Measurements from ENCODE around the gene MGMT. TPM values are rescaled to one million over a fixed set of nuclear protein-coding genes. Genes with fewer than 3 reads are reported as not detected.

The MGMT gene
- total RNA-seq, 1 donor from 2014 or later: 19.6 TPM

- no peaks in the 10 kb centered on the region for H3K36me3 Mint-ChIP-seq (ENCODE audit: low read depth)
- DNase-seq (ENCODE audit: low spot score): no peak
Measured at GRCh38 chr10:129622736-129623135, 155.7 kb downstream of the MGMT start.

GRCh38 chr10:129624526-129624925 lies 157.5 kb downstream of the MGMT start:
- intact Hi-C loops (cut with micrococcal nuclease): no loop called here
- Mint-ChIP-seq H3K4me1 (ENCODE audit: low read depth) (no peaks in the 10 kb centered on the region), H3K4me3 (no peak overlapping the region), H3K27ac (no peak overlapping the region), H3K36me3 (ENCODE audit: low read depth) (no peaks in the 10 kb centered on the region), H3K27me3 (ENCODE audit: insufficient read depth) (no peaks in the 10 kb centered on the region), H3K9me3 (peaks cover 15% of the 10 kb centered on the region)
- no peak for DNase-seq (ENCODE audit: low spot score)

More at GRCh38 chr10:129622736-129623135, 155.7 kb downstream of the MGMT start:
- intact Hi-C loops (cut with micrococcal nuclease): no loop called here
- no peaks in the 10 kb centered on the region for H3K4me1 Mint-ChIP-seq (ENCODE audit: low read depth)
- no peak overlapping the region for H3K27ac Mint-ChIP-seq
- H3K27me3 Mint-ChIP-seq (ENCODE audit: insufficient read depth): no peaks in the 10 kb centered on the region
- no peak overlapping the region for H3K4me3 Mint-ChIP-seq
- peaks cover 15% of the 10 kb centered on the region for H3K9me3 Mint-ChIP-seq

GRCh38 chr10:129626309-129626708 lies 159.3 kb downstream of the MGMT start:
- Mint-ChIP-seq H3K27ac (no peak overlapping the region), H3K27me3 (ENCODE audit: insufficient read depth) (no peaks in the 10 kb centered on the region), H3K9me3 (peaks cover 17% of the 10 kb centered on the region)

GRCh38 chr10:129626796-129627435 lies 159.9 kb downstream of the MGMT start:
- Mint-ChIP-seq H3K4me3 (no peak overlapping the region), H3K4me1 (ENCODE audit: low read depth) (no peaks in the 10 kb centered on the region), H3K36me3 (ENCODE audit: low read depth) (no peaks in the 10 kb centered on the region), H3K27me3 (ENCODE audit: insufficient read depth) (no peaks in the 10 kb centered on the region), H3K27ac (no peak overlapping the region), H3K9me3 (peaks cover 15% of the 10 kb centered on the region)
- DNase-seq (ENCODE audit: low spot score): no peak
- intact Hi-C loops (cut with micrococcal nuclease): no loop called here

More at GRCh38 chr10:129626309-129626708, 159.3 kb downstream of the MGMT start:
- intact Hi-C loops (cut with micrococcal nuclease): no loop called here
- DNase-seq (ENCODE audit: low spot score): no peak
- H3K4me1 Mint-ChIP-seq (ENCODE audit: low read depth): no peaks in the 10 kb centered on the region
- H3K4me3 Mint-ChIP-seq: no peak overlapping the region
- no peaks in the 10 kb centered on the region for H3K36me3 Mint-ChIP-seq (ENCODE audit: low read depth)

- intact Hi-C loops (cut with micrococcal nuclease): no loop called here
- Mint-ChIP-seq H3K27me3 (ENCODE audit: insufficient read depth) (no peaks in the 10 kb centered on the region), H3K27ac (no peak overlapping the region), H3K4me1 (ENCODE audit: low read depth) (no peaks in the 10 kb centered on the region), H3K9me3 (peaks cover 15% of the 10 kb centered on the region), H3K4me3 (no peak overlapping the region), H3K36me3 (ENCODE audit: low read depth) (no peaks in the 10 kb centered on the region)
- DNase-seq (ENCODE audit: low spot score): no peak
Measured at GRCh38 chr10:129627442-129627841, 160.4 kb downstream of the MGMT start.

- Mint-ChIP-seq H3K36me3 (ENCODE audit: low read depth) (no peaks in the 10 kb centered on the region), H3K4me1 (ENCODE audit: low read depth) (no peaks in the 10 kb centered on the region), H3K4me3 (no peak overlapping the region), H3K9me3 (peaks cover 21% of the 10 kb centered on the region), H3K27ac (no peak overlapping the region), H3K27me3 (ENCODE audit: insufficient read depth) (no peaks in the 10 kb centered on the region)
- intact Hi-C loops (cut with micrococcal nuclease): no loop called here
- DNase-seq (ENCODE audit: low spot score): no peak
Measured at GRCh38 chr10:129628823-129629222, 161.8 kb downstream of the MGMT start.

GRCh38 chr10:129629911-129630310 lies 162.9 kb downstream of the MGMT start:
- no peak for DNase-seq (ENCODE audit: low spot score)
- H3K27me3 Mint-ChIP-seq (ENCODE audit: insufficient read depth): no peaks in the 10 kb centered on the region

GRCh38 chr10:129631006-129631405 lies 164.0 kb downstream of the MGMT start:
- H3K27ac Mint-ChIP-seq: no peak overlapping the region
- no peaks in the 10 kb centered on the region for H3K4me1 Mint-ChIP-seq (ENCODE audit: low read depth)
- no peak overlapping the region for H3K4me3 Mint-ChIP-seq
- no peak for DNase-seq (ENCODE audit: low spot score)
- intact Hi-C loops (cut with micrococcal nuclease): no loop called here
- no peaks in the 10 kb centered on the region for H3K27me3 Mint-ChIP-seq (ENCODE audit: insufficient read depth)
- peaks cover 1% of the 10 kb centered on the region for H3K36me3 Mint-ChIP-seq (ENCODE audit: low read depth)
- peaks cover 29% of the 10 kb centered on the region for H3K9me3 Mint-ChIP-seq

More at GRCh38 chr10:129629911-129630310, 162.9 kb downstream of the MGMT start:
- peaks cover 24% of the 10 kb centered on the region for H3K9me3 Mint-ChIP-seq
- no peak overlapping the region for H3K27ac Mint-ChIP-seq
- H3K4me1 Mint-ChIP-seq (ENCODE audit: low read depth): no peaks in the 10 kb centered on the region
- no peak overlapping the region for H3K4me3 Mint-ChIP-seq
- H3K36me3 Mint-ChIP-seq (ENCODE audit: low read depth): peaks cover 1% of the 10 kb centered on the region
- intact Hi-C loops (cut with micrococcal nuclease): no loop called here

- intact Hi-C loops (cut with micrococcal nuclease): no loop called here
- H3K4me3 Mint-ChIP-seq: no peak overlapping the region
- H3K4me1 Mint-ChIP-seq (ENCODE audit: low read depth): no peaks in the 10 kb centered on the region
- H3K36me3 Mint-ChIP-seq (ENCODE audit: low read depth): peaks cover 1% of the 10 kb centered on the region
- no peaks in the 10 kb centered on the region for H3K27me3 Mint-ChIP-seq (ENCODE audit: insufficient read depth)
- peaks cover 29% of the 10 kb centered on the region for H3K9me3 Mint-ChIP-seq
- no peak overlapping the region for H3K27ac Mint-ChIP-seq
- DNase-seq (ENCODE audit: low spot score): no peak
Measured at GRCh38 chr10:129631870-129632623, 165.0 kb downstream of the MGMT start.

- Mint-ChIP-seq H3K27me3 (ENCODE audit: insufficient read depth) (no peaks in the 10 kb centered on the region), H3K9me3 (peaks cover 22% of the 10 kb centered on the region), H3K27ac (no peak overlapping the region), H3K4me1 (ENCODE audit: low read depth) (no peaks in the 10 kb centered on the region), H3K4me3 (no peak overlapping the region), H3K36me3 (ENCODE audit: low read depth) (peaks cover 1% of the 10 kb centered on the region)
- intact Hi-C loops (cut with micrococcal nuclease): no loop called here
- no peak for DNase-seq (ENCODE audit: low spot score)
Measured at GRCh38 chr10:129637010-129637409, 170.0 kb downstream of the MGMT start.

- DNase-seq (ENCODE audit: low spot score): no peak
- intact Hi-C loops (cut with micrococcal nuclease): no loop called here
- H3K4me3 Mint-ChIP-seq: no peak overlapping the region
- H3K27me3 Mint-ChIP-seq (ENCODE audit: insufficient read depth): no peaks in the 10 kb centered on the region
- no peak overlapping the region for H3K27ac Mint-ChIP-seq
- H3K36me3 Mint-ChIP-seq (ENCODE audit: low read depth): peaks cover 1% of the 10 kb centered on the region
- H3K4me1 Mint-ChIP-seq (ENCODE audit: low read depth): no peaks in the 10 kb centered on the region
- peaks cover 22% of the 10 kb centered on the region for H3K9me3 Mint-ChIP-seq
Measured at GRCh38 chr10:129637846-129638245, 170.8 kb downstream of the MGMT start.

GRCh38 chr10:129641351-129641750 lies 174.3 kb downstream of the MGMT start:
- Mint-ChIP-seq H3K4me1 (ENCODE audit: low read depth) (no peaks in the 10 kb centered on the region), H3K27me3 (ENCODE audit: insufficient read depth) (no peaks in the 10 kb centered on the region), H3K36me3 (ENCODE audit: low read depth) (no peaks in the 10 kb centered on the region), H3K4me3 (no peak overlapping the region), H3K27ac (no peak overlapping the region), H3K9me3 (no peaks in the 10 kb centered on the region)
- intact Hi-C loops (cut with micrococcal nuclease): no loop called here
- DNase-seq (ENCODE audit: low spot score): no peak

GRCh38 chr10:129641982-129642381 lies 174.9 kb downstream of the MGMT start:
- intact Hi-C loops (cut with micrococcal nuclease): no loop called here
- Mint-ChIP-seq H3K9me3 (no peaks in the 10 kb centered on the region), H3K4me1 (ENCODE audit: low read depth) (no peaks in the 10 kb centered on the region), H3K27ac (no peak overlapping the region), H3K4me3 (no peak overlapping the region), H3K27me3 (ENCODE audit: insufficient read depth) (no peaks in the 10 kb centered on the region), H3K36me3 (ENCODE audit: low read depth) (no peaks in the 10 kb centered on the region)
- no peak for DNase-seq (ENCODE audit: low spot score)

All from activated T-helper 1 cell treated with anti-CD3 and anti-CD28 coated beads, Interleukin-12 subunit alpha, Interleukin-12 subunit beta, Interleukin-2, Interleukin-4 antibody, amounts not matched to agents 30 ng/mL and 10 ng/mL and 1 ng/mL, durations not matched to agents 14 hours and 24 hours and 36 hours (primary cell).